GM18519 (cell line): ENCODE measurements around the gene SPACDR.

Source experiments
- ATAC-seq: cut with Tn5 transposase; IDR thresholded peaks from one replicate; pipeline ENCODE4 v1.9.1; 2021; ENCODE audit warnings: mild to moderate bottlenecking, moderate library complexity; ENCODE audit not compliant: unreplicated experiment, low FRiP score

SPACDR gene

GRCh38 chr7:100437150-100438100 is 26.6 kb downstream of the SPACDR start:
- ATAC-seq: no peak

- peak; percentile 3 for ATAC-seq
Measured at GRCh38 chr7:100435401-100436304, 28.4 kb downstream of the SPACDR start.

- no peak for ATAC-seq
Measured at GRCh38 chr7:100434297-100435144, 29.5 kb downstream of the SPACDR start.

- no peak for ATAC-seq
Measured at GRCh38 chr7:100433592-100434296, 30.3 kb downstream of the SPACDR start.

- ATAC-seq: no peak
Measured at GRCh38 chr7:100433276-100433591, 30.8 kb downstream of the SPACDR start.

- no peak for ATAC-seq
Measured at GRCh38 chr7:100432621-100433275, 31.3 kb downstream of the SPACDR start.

- no peak for ATAC-seq
Measured at GRCh38 chr7:100432053-100432452, 32.0 kb downstream of the SPACDR start.

- ATAC-seq: no peak
Measured at GRCh38 chr7:100431286-100431735, 32.7 kb downstream of the SPACDR start.

GRCh38 chr7:100430493-100431285 is 33.4 kb downstream of the SPACDR start:
- ATAC-seq: no peak

GRCh38 chr7:100429637-100430492 is 34.2 kb downstream of the SPACDR start, which contains the start of gene MEPCE:
Gene MEPCE, plus strand, starts transcription at chr7:100429831. Its CDS starts 188 bp downstream, at chr7:100430019.
- ATAC-seq: peak; percentile 22

GRCh38 chr7:100428967-100429636 is 35.0 kb downstream of the SPACDR start:
- no peak for ATAC-seq

GRCh38 chr7:100428199-100428966 is 35.7 kb downstream of the SPACDR start, which contains the start of gene ZCWPW1:
Gene ZCWPW1, minus strand, starts transcription at chr7:100428703. Its CDS starts 8,054 bp downstream, at chr7:100420649.
- no peak for ATAC-seq

- no peak for ATAC-seq
Measured at GRCh38 chr7:100427762-100428198, 36.3 kb downstream of the SPACDR start.

GRCh38 chr7:100426516-100426915 is 37.5 kb downstream of the SPACDR start:
- no peak for ATAC-seq

GRCh38 chr7:100425347-100425746 is 38.7 kb downstream of the SPACDR start:
- ATAC-seq: no peak

- ATAC-seq: no peak
Measured at GRCh38 chr7:100423315-100423714, 40.7 kb downstream of the SPACDR start.
